ENCODE results near the gene MEI1. TPM values are rescaled to one million over a fixed set of nuclear protein-coding genes. Genes with fewer than 3 reads are reported as not detected.

MEI1 gene
- polyA plus RNA-seq (2013, experiment 1 of 2): 0.38 TPM
- polyA plus RNA-seq (2013, experiment 2 of 2): 0.31 TPM

- Histone ChIP-seq H3K27ac (ENCODE audit: low read depth, low read length) (no peak within 1 kb of the TSS), H3K27me3 (ENCODE audit: insufficient read depth, low read length, poor library complexity) (no peaks in the 10 kb centered on the region), H3K23ac (ENCODE audit: low read length) (no peak within 1 kb of the TSS), H4K8ac (ENCODE audit: low read depth, low read length) (no peak within 1 kb of the TSS), H3K4ac (ENCODE audit: low read depth, low read length) (no peak within 1 kb of the TSS), H2BK5ac (ENCODE audit: low read length) (no peak within 1 kb of the TSS), H2BK120ac (ENCODE audit: low read depth, low read length) (no peak within 1 kb of the TSS), H3K36me3 (ENCODE audit: control insufficient read depth, insufficient read depth, low read length) (no peaks in the 10 kb centered on the region), H3K9ac (ENCODE audit: low read length) (no peak within 1 kb of the TSS), H4K5ac (ENCODE audit: low read length) (no peak within 1 kb of the TSS), H3K79me1 (ENCODE audit: low read length) (no peaks in the 10 kb centered on the region), H2AK5ac (ENCODE audit: low read length) (no peak within 1 kb of the TSS), H2BK15ac (replicated peaks; ENCODE audit: low read depth) (no peak within 1 kb of the TSS), H3K56ac (ENCODE audit: low read length) (no peak within 1 kb of the TSS), H3K4me3 (ENCODE audit: low read length) (no peak within 1 kb of the TSS), H3K18ac (ENCODE audit: low read length) (no peak within 1 kb of the TSS), H3K4me1 (ENCODE audit: control insufficient read depth, low read depth, low read length) (no peaks in the 10 kb centered on the region), H3K79me2 (ENCODE audit: control insufficient read depth, insufficient read depth, low read length) (no peaks in the 10 kb centered on the region), H3K4me2 (ENCODE audit: low read length) (no peak within 1 kb of the TSS)
- no CpG with 5 or more reads among the region's 69 CpGs for WGBS (ENCODE audit: extremely low coverage, insufficient coverage, low lambda C conversion rate)
- DNase-seq: peak; percentile 44
Observed at GRCh38 chr22:41699264-41700107, at the start of gene MEI1. TSS of gene MEI1 (plus strand) at chr22:41699503. CDS start at chr22:41699539, 36 bp downstream.

GRCh38 chr22:41650229-41650628, 49.1 kb upstream of the MEI1 start:
- no peaks in the 10 kb centered on the region for H3K27me3 ChIP-seq (ENCODE audit: insufficient read depth, low read length, poor library complexity)
- no peak overlapping the region for H3K56ac ChIP-seq (ENCODE audit: low read length)
- no peak for DNase-seq
- no peak overlapping the region for H2BK15ac ChIP-seq (replicated peaks; ENCODE audit: low read depth)
- no CpG with 5 or more reads among the region's 1 CpG for WGBS (ENCODE audit: extremely low coverage, insufficient coverage, low lambda C conversion rate)
- H3K79me2 ChIP-seq (ENCODE audit: control insufficient read depth, insufficient read depth, low read length): no peaks in the 10 kb centered on the region
- H4K5ac ChIP-seq (ENCODE audit: low read length): no peak overlapping the region
- H3K4me3 ChIP-seq (ENCODE audit: low read length): no peak overlapping the region
- no peak overlapping the region for H2BK120ac ChIP-seq (ENCODE audit: low read depth, low read length)
- no peak overlapping the region for H3K23ac ChIP-seq (ENCODE audit: low read length)
- H3K27ac ChIP-seq (ENCODE audit: low read depth, low read length): no peak overlapping the region
- no peak overlapping the region for H3K4ac ChIP-seq (ENCODE audit: low read depth, low read length)
- no peaks in the 10 kb centered on the region for H3K4me1 ChIP-seq (ENCODE audit: control insufficient read depth, low read depth, low read length)
- H3K9ac ChIP-seq (ENCODE audit: low read length): no peak overlapping the region
- no peak overlapping the region for H2AK5ac ChIP-seq (ENCODE audit: low read length)
- H4K8ac ChIP-seq (ENCODE audit: low read depth, low read length): no peak overlapping the region
- no peak overlapping the region for H3K18ac ChIP-seq (ENCODE audit: low read length)
- H3K4me2 ChIP-seq (ENCODE audit: low read length): no peak overlapping the region
- H3K79me1 ChIP-seq (ENCODE audit: low read length): peaks cover 3% of the 10 kb centered on the region
- peaks cover 34% of the 10 kb centered on the region for H3K36me3 ChIP-seq (ENCODE audit: control insufficient read depth, insufficient read depth, low read length)
- H2BK5ac ChIP-seq (ENCODE audit: low read length): no peak overlapping the region

- Histone ChIP-seq H3K56ac (ENCODE audit: low read length) (no peak overlapping the region), H2BK15ac (replicated peaks; ENCODE audit: low read depth) (no peak overlapping the region), H4K5ac (ENCODE audit: low read length) (no peak overlapping the region), H3K4me2 (ENCODE audit: low read length) (no peak overlapping the region), H3K27ac (ENCODE audit: low read depth, low read length) (no peak overlapping the region), H2AK5ac (ENCODE audit: low read length) (no peak overlapping the region), H3K4ac (ENCODE audit: low read depth, low read length) (no peak overlapping the region), H2BK120ac (ENCODE audit: low read depth, low read length) (no peak overlapping the region), H2BK5ac (ENCODE audit: low read length) (no peak overlapping the region), H3K79me1 (ENCODE audit: low read length) (peaks cover 2% of the 10 kb centered on the region), H3K9ac (ENCODE audit: low read length) (no peak overlapping the region), H3K79me2 (ENCODE audit: control insufficient read depth, insufficient read depth, low read length) (no peaks in the 10 kb centered on the region), H3K4me1 (ENCODE audit: control insufficient read depth, low read depth, low read length) (no peaks in the 10 kb centered on the region), H3K27me3 (ENCODE audit: insufficient read depth, low read length, poor library complexity) (no peaks in the 10 kb centered on the region), H3K36me3 (ENCODE audit: control insufficient read depth, insufficient read depth, low read length) (peaks cover 32% of the 10 kb centered on the region), H4K8ac (ENCODE audit: low read depth, low read length) (no peak overlapping the region), H3K18ac (ENCODE audit: low read length) (no peak overlapping the region), H3K23ac (ENCODE audit: low read length) (no peak overlapping the region), H3K4me3 (ENCODE audit: low read length) (no peak overlapping the region)
- no CpG with 5 or more reads among the region's 11 CpGs for WGBS (ENCODE audit: extremely low coverage, insufficient coverage, low lambda C conversion rate)
- no peak for DNase-seq
Observed at GRCh38 chr22:41650821-41651220, 48.5 kb upstream of the MEI1 start.

GRCh38 chr22:41654322-41654721, 45.0 kb upstream of the MEI1 start:
- DNase-seq: no peak
- H3K4me2 ChIP-seq (ENCODE audit: low read length): no peak overlapping the region
- H3K79me2 ChIP-seq (ENCODE audit: control insufficient read depth, insufficient read depth, low read length): no peaks in the 10 kb centered on the region
- no peak overlapping the region for H2AK5ac ChIP-seq (ENCODE audit: low read length)
- H3K27ac ChIP-seq (ENCODE audit: low read depth, low read length): no peak overlapping the region
- H3K18ac ChIP-seq (ENCODE audit: low read length): no peak overlapping the region
- H3K56ac ChIP-seq (ENCODE audit: low read length): no peak overlapping the region
- H3K36me3 ChIP-seq (ENCODE audit: control insufficient read depth, insufficient read depth, low read length): peaks cover 27% of the 10 kb centered on the region
- WGBS (ENCODE audit: extremely low coverage, insufficient coverage, low lambda C conversion rate): no CpG with 5 or more reads among the region's 3 CpGs
- H4K5ac ChIP-seq (ENCODE audit: low read length): no peak overlapping the region
- no peak overlapping the region for H3K23ac ChIP-seq (ENCODE audit: low read length)
- H3K4ac ChIP-seq (ENCODE audit: low read depth, low read length): no peak overlapping the region
- no peak overlapping the region for H3K4me3 ChIP-seq (ENCODE audit: low read length)
- no peak overlapping the region for H3K9ac ChIP-seq (ENCODE audit: low read length)
- no peak overlapping the region for H2BK5ac ChIP-seq (ENCODE audit: low read length)
- H3K4me1 ChIP-seq (ENCODE audit: control insufficient read depth, low read depth, low read length): no peaks in the 10 kb centered on the region
- H4K8ac ChIP-seq (ENCODE audit: low read depth, low read length): no peak overlapping the region
- no peaks in the 10 kb centered on the region for H3K27me3 ChIP-seq (ENCODE audit: insufficient read depth, low read length, poor library complexity)
- H2BK120ac ChIP-seq (ENCODE audit: low read depth, low read length): no peak overlapping the region
- H2BK15ac ChIP-seq (replicated peaks; ENCODE audit: low read depth): no peak overlapping the region
- H3K79me1 ChIP-seq (ENCODE audit: low read length): peaks cover 2% of the 10 kb centered on the region

- Histone ChIP-seq H3K4me3 (ENCODE audit: low read length) (no peak overlapping the region), H4K8ac (ENCODE audit: low read depth, low read length) (no peak overlapping the region), H2BK120ac (ENCODE audit: low read depth, low read length) (no peak overlapping the region), H3K56ac (ENCODE audit: low read length) (no peak overlapping the region), H4K5ac (ENCODE audit: low read length) (no peak overlapping the region), H3K36me3 (ENCODE audit: control insufficient read depth, insufficient read depth, low read length) (peaks cover 26% of the 10 kb centered on the region), H3K4me1 (ENCODE audit: control insufficient read depth, low read depth, low read length) (no peaks in the 10 kb centered on the region), H3K4me2 (ENCODE audit: low read length) (no peak overlapping the region), H3K23ac (ENCODE audit: low read length) (no peak overlapping the region), H3K27ac (ENCODE audit: low read depth, low read length) (no peak overlapping the region), H2AK5ac (ENCODE audit: low read length) (no peak overlapping the region), H2BK5ac (ENCODE audit: low read length) (no peak overlapping the region), H2BK15ac (replicated peaks; ENCODE audit: low read depth) (no peak overlapping the region), H3K4ac (ENCODE audit: low read depth, low read length) (no peak overlapping the region), H3K9ac (ENCODE audit: low read length) (no peak overlapping the region), H3K79me1 (ENCODE audit: low read length) (peaks cover 3% of the 10 kb centered on the region), H3K18ac (ENCODE audit: low read length) (no peak overlapping the region), H3K27me3 (ENCODE audit: insufficient read depth, low read length, poor library complexity) (no peaks in the 10 kb centered on the region), H3K79me2 (ENCODE audit: control insufficient read depth, insufficient read depth, low read length) (no peaks in the 10 kb centered on the region)
- DNase-seq: no peak
- no CpG with 5 or more reads among the region's 5 CpGs for WGBS (ENCODE audit: extremely low coverage, insufficient coverage, low lambda C conversion rate)
Observed at GRCh38 chr22:41656556-41656955, 42.7 kb upstream of the MEI1 start.

Data from mesendoderm (in vitro differentiated cells).